Fibroblast of lung (primary cell): ENCODE data around the gene GTF2H1.
"Not testable (repeated sequence)": the region's sequence is repeated elsewhere in the genome, so short reads cannot be mapped to it uniquely, and the experiment has no call there.

Experiments
- EZH2 ChIP-seq: IDR thresholded peaks from 2 replicates; pipeline ENCODE4 v1.5.1; 2012; ENCODE audit warnings: low read length, control low read depth, mild to moderate bottlenecking; ENCODE audit errors: missing control alignments
- TF ChIP-seq, protein P1 (sequence below), 2 donors: IDR thresholded peaks in 1 of 2; conservative IDR thresholded peaks in 1 of 2; 1 replicate in 1 of 2; 2 replicates in 1 of 2; pipeline ENCODE4 v1.5.1; 2011 to 2012; ENCODE audit warnings: low read length in 2 of 2, control low read depth in 1 of 2, inconsistent platforms in 1 of 2, low read depth in 1 of 2, mild to moderate bottlenecking in 1 of 2

DNA sequence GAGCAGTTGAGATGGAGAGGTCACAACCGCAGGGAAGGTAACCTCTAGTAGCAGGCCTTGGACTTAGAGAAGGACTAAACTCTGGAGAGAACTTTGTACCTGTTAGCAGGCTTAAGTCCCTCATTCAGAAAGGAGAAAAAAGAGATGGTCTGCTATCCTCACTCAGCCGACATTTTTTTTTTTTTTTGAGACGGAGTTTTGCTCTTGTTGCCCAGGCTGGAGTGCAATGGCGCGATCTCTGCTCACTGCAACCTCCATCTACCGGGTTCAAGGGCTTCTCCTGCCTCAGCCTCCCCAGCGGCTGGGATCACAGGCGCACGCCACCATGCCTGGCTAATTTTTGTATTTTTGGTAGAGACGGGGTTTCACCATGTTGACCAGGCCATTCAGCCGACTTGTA lies 1.5 kb downstream of the GTF2H1 start:
- TF ChIP-seq, protein P1, sequence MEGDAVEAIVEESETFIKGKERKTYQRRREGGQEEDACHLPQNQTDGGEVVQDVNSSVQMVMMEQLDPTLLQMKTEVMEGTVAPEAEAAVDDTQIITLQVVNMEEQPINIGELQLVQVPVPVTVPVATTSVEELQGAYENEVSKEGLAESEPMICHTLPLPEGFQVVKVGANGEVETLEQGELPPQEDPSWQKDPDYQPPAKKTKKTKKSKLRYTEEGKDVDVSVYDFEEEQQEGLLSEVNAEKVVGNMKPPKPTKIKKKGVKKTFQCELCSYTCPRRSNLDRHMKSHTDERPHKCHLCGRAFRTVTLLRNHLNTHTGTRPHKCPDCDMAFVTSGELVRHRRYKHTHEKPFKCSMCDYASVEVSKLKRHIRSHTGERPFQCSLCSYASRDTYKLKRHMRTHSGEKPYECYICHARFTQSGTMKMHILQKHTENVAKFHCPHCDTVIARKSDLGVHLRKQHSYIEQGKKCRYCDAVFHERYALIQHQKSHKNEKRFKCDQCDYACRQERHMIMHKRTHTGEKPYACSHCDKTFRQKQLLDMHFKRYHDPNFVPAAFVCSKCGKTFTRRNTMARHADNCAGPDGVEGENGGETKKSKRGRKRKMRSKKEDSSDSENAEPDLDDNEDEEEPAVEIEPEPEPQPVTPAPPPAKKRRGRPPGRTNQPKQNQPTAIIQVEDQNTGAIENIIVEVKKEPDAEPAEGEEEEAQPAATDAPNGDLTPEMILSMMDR (conservative IDR thresholded peaks at IDR 0.05 in 1 of 2, IDR thresholded peaks at IDR 0.05 in 1 of 2; ENCODE audit: low read depth in 1 of 2, low read length in 2 of 2) = not testable (repeated sequence)
- TF ChIP-seq EZH2 = not testable (repeated sequence)
